H1 (cell line): Measurements from ENCODE around the gene TEX101. TPM values are rescaled to one million over a fixed set of nuclear protein-coding genes. Genes with fewer than 3 reads are reported as not detected.

ENCODE experiments used
- TAF1 ChIP-seq: IDR thresholded peaks from 2 replicates; pipeline ENCODE4 v1.6.1; 2011; ENCODE audit warnings: mild to moderate bottlenecking, low read depth, low read length
- polyA plus RNA-seq, 7 experiments: library from polyadenylated mRNA; depleted of rRNA in 3 of 7; stranded (reverse) in 5 of 7; unstranded in 2 of 7; fragments of >200 nt in 5 of 7; fragments of 200-250 nt in 2 of 7; gene quantifications; 1 replicate in 5 of 7; 2 replicates in 1 of 7; 4 replicates in 1 of 7; pipeline versions ENCODE4 v1.2.1 to v1.2.3, GENCODE V29; 2011 to 2013; ENCODE audit warnings: missing spikeins in 2 of 7, mixed read lengths in 2 of 7
- total RNA-seq: library from RNA; stranded (reverse); fragmentation: NEBNext Ultra II Directional; extraction: Animal tissue kit (Norgen Biotek cat#: 25700); gene quantifications from 2 replicates; pipeline ENCODE4 v1.2.1, GENCODE V29; 2021

Gene TEX101
- total and polyA plus RNA-seq, 2 of the 8 experiments (the other 6 are each of a cell fraction or from before 2014, with no cell fraction given) = 0.12 TPM; not detected in 1

- peak; percentile 47; the same call in 1 of the 2 replicates for TF ChIP-seq TAF1
These were observed 48.9 kb downstream of the TEX101 start (continued) for GRCh38 chr19:43463381-43464133.
